ENCODE results near the gene HSD3B7. TPM values are rescaled to one million over a fixed set of nuclear protein-coding genes. Genes with fewer than 3 reads are reported as not detected.
A peak's percentile ranks its signal among the peaks of the same experiment; 100 is the strongest.

Gene HSD3B7
- total and polyA plus RNA-seq, 10 of the 15 experiments (the other 5 are each of a cell fraction or from before 2014, with no cell fraction given): 0.18 to 1.8 (median 0.48) TPM; not detected in 1

DNA sequence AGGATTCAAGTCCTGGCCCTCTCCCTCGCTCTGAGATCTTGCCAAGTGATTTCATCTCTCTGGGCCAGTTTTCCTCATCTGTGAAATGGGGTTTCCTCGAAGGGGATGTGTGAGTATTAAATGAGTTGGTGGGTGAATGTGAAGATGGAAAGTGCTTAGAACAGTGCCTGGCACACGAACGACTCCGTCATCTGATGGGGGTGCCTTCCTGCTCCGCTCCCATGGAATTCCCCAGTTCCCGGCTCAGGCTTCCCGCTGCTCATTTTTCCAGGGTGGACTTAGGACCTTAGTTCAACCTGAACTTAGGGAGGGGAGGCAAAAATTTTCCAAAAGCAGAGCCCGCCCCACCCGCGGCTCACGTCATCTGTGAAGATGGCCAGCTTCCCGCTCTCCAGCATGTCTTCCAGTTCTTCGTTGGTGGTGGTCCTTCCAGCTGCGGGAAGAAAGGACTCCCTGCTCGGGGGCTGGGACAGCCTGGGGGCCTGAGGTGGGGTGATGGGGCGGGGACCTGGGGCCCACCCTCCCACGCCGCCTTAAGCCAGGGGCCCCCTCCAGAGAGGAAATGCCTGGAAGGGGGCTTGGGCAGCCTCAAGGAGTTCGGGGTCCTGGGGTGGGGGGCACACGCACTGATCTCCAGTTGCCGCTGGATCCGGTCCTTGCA, 11.4 kb downstream of the HSD3B7 start:
- ATAC-seq: peak; percentile 10
- peak overlapping the region; percentile 82 for H3K27ac ChIP-seq (ENCODE audit: control insufficient read depth, insufficient read depth)
- H3K36me3 ChIP-seq (ENCODE audit: control insufficient read depth in 2 of 2, insufficient read depth in 2 of 2, low read length in 1 of 2): no peaks in the 10 kb centered on the region
- peak overlapping the region; percentile 85 for H3K4me2 ChIP-seq (ENCODE audit: control insufficient read depth, insufficient read depth)
- in situ Hi-C loops (cut with MboI): loop anchor here (25.0 kb wide), 1 partner anchor 441 kb away; the partner anchor contains the start of genes COX6A2 and ZNF843
- SMC1A ChIA-PET (ENCODE audit: uncharacterized antibody, unreplicated experiment): interaction anchor here (1.0 kb wide), 1 partner anchor 11 kb away, joined by 3 read pairs; the partner anchor contains the start of gene HSD3B7
- CTCF ChIA-PET: interaction anchor here (0.9 to 4.3 kb wide), 3 partner anchors 11 to 42 kb away, joined by 3 to 16 read pairs (median 3); partner anchors contain the start of gene HSD3B7
- POLR2A ChIA-PET: interaction anchor here (0.5 to 3.0 kb wide), 7 partner anchors 11 to 462 kb away, joined by 4 to 21 read pairs (median 6); partner anchors contain the start of genes HSD3B7, KAT8, ZNF646 and ZNF668
- 2% methylated on average over 23 of the region's 23 CpGs for WGBS (ENCODE audit: insufficient coverage, insufficient replicate concordance, low lambda C conversion rate, missing lambda C conversion rate)
- peak overlapping the region; percentile 78 for H3K9ac ChIP-seq (ENCODE audit: control insufficient read depth, insufficient read depth, low read length)
- TSS peak; percentile 96 for BruUV-seq (replicated peaks)
- H2AFZ ChIP-seq (ENCODE audit: control insufficient read depth, low read depth, low read length): peak overlapping the region; percentile 89
- intact Hi-C loops (cut with micrococcal nuclease; ENCODE audit: unreplicated experiment): loop anchor here (5.0 to 10.0 kb wide), 3 partner anchors 78 to 186 kb away; partner anchors contain the start of genes FUS, ZNF646 and ZNF668
- H3K4me3 ChIP-seq: peak overlapping the region; percentile 97
- H3K27me3 ChIP-seq (replicated peaks in 1 of 2; ENCODE audit: control insufficient read depth in 2 of 2, insufficient read depth in 2 of 2, low read length in 1 of 2): no peaks in the 10 kb centered on the region
- RAD21 ChIA-PET (ENCODE audit: unreplicated experiment): interaction anchor here (1.0 to 1.7 kb wide), 5 partner anchors 8 to 96 kb away, joined by 3 to 11 read pairs (median 4); partner anchors contain the start of genes ZNF646 and ZNF668
- H4K20me1 ChIP-seq (ENCODE audit: control insufficient read depth, insufficient read depth): no peaks in the 10 kb centered on the region
- no peak for DNase-seq (ENCODE audit: low read depth, low spot score)
- H3K79me2 ChIP-seq (ENCODE audit: control insufficient read depth, insufficient read depth, low read length): no peaks in the 10 kb centered on the region; the same call in 1 of the 2 replicates
- peak; percentile 57 for FAIRE-seq
- H3K4me1 ChIP-seq (ENCODE audit: control insufficient read depth, insufficient read depth, low read length): peaks cover 17% of the 10 kb centered on the region
- no peaks in the 10 kb centered on the region for H3K9me3 ChIP-seq (replicated peaks; ENCODE audit: control insufficient read depth, insufficient read depth, low read length)
- TF ChIP-seq NBN (IDR thresholded peaks at IDR 0.05): no peak
- TF ChIP-seq SIN3A (IDR thresholded peaks at IDR 0.05; ENCODE audit: low read depth, low read length): peak; percentile 30; the same call in 1 of the 2 replicates
- no peak for TF ChIP-seq ZSCAN29 (IDR thresholded peaks at IDR 0.05)
- TF ChIP-seq FOXM1 (IDR thresholded peaks at IDR 0.05; ENCODE audit: low read depth, low read length): no peak
- no peak for TF ChIP-seq NRF1 (conservative IDR thresholded peaks at IDR 0.05; ENCODE audit: low read depth, low read length)
- no peak for TF ChIP-seq FOS (IDR thresholded peaks at IDR 0.05; ENCODE audit: borderline replicate concordance, extremely low read depth, insufficient read length)
- TF ChIP-seq HDAC6 (IDR thresholded peaks at IDR 0.05; ENCODE audit: unreplicated experiment): no peak
- TF ChIP-seq HSF1 (IDR thresholded peaks at IDR 0.05; ENCODE audit: low read depth, low read length): no peak
- peak; percentile 39; the same call in 1 of the 2 replicates for TF ChIP-seq YY1 (IDR thresholded peaks at IDR 0.05; ENCODE audit: low read depth, low read length)
- TF ChIP-seq, protein P1, sequence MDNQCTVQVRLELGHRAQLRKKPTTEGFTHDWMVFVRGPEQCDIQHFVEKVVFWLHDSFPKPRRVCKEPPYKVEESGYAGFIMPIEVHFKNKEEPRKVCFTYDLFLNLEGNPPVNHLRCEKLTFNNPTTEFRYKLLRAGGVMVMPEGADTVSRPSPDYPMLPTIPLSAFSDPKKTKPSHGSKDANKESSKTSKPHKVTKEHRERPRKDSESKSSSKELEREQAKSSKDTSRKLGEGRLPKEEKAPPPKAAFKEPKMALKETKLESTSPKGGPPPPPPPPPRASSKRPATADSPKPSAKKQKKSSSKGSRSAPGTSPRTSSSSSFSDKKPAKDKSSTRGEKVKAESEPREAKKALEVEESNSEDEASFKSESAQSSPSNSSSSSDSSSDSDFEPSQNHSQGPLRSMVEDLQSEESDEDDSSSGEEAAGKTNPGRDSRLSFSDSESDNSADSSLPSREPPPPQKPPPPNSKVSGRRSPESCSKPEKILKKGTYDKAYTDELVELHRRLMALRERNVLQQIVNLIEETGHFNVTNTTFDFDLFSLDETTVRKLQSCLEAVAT (IDR thresholded peaks at IDR 0.05): peak; percentile 96
- TF ChIP-seq IRF4 (IDR thresholded peaks at IDR 0.05; ENCODE audit: low read depth, low read length): no peak
- peak; percentile 67 for TF ChIP-seq IKZF1 (conservative IDR thresholded peaks at IDR 0.05)
- 0 out of 2 replicates have a peak, but pooled peaks have one; percentile 6 for TF ChIP-seq TCF12 (IDR thresholded peaks at IDR 0.05; ENCODE audit: low read depth, low read length)
- TF ChIP-seq RUNX3 (IDR thresholded peaks at IDR 0.05; ENCODE audit: low read length): no peak
- TF ChIP-seq IKZF2 (IDR thresholded peaks at IDR 0.05): peak in 1 of 2 experiments; percentile 60; a peak in 2 of 4 replicates
- TF ChIP-seq, protein P2, sequence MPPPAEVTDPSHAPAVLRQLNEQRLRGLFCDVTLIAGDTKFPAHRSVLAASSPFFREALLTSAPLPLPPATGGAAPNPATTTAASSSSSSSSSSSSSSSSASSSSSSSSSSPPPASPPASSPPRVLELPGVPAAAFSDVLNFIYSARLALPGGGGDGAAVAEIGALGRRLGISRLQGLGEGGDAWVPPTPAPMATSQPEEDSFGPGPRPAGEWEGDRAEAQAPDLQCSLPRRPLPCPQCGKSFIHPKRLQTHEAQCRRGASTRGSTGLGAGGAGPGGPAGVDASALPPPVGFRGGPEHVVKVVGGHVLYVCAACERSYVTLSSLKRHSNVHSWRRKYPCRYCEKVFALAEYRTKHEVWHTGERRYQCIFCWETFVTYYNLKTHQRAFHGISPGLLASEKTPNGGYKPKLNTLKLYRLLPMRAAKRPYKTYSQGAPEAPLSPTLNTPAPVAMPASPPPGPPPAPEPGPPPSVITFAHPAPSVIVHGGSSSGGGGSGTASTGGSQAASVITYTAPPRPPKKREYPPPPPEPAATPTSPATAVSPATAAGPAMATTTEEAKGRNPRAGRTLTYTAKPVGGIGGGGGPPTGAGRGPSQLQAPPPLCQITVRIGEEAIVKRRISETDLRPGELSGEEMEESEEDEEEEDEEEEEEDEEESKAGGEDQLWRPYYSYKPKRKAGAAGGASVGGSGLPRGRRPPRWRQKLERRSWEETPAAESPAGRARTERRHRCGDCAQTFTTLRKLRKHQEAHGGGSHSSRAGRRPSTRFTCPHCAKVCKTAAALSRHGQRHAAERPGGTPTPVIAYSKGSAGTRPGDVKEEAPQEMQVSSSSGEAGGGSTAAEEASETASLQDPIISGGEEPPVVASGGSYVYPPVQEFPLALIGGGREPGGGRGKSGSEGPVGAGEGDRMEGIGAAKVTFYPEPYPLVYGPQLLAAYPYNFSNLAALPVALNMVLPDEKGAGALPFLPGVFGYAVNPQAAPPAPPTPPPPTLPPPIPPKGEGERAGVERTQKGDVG (CRISPR knock-in tag; IDR thresholded peaks at IDR 0.05): no peak
